HCT116 (cell line): ENCODE data around the gene PTPRZ1. TPM values are rescaled to one million over a fixed set of nuclear protein-coding genes. Genes with fewer than 3 reads are reported as not detected.

Source experiments
- ATAC-seq: fragments of 200-7000 bp; cut with Tn5 transposase; 2 replicates; pipeline ENCODE4 v1.9.1; 2020; ENCODE audit warnings: mild to moderate bottlenecking, moderate library complexity
- BruUV-seq: library from RNA; stranded (reverse); fragments of 400-500 nt; replicated peaks from 2 replicates; lab custom pipeline; 2021; lab: Mats Ljungman, UMichigan
- CTCF ChIA-PET: fragments of 300-600 bp; sonication (Branson Sonifier 250); formaldehyde crosslinking; loops from one replicate; lab custom pipeline; 2021; ENCODE audit warnings: antibody characterized with exemption; lab: Charles Lee
- POLR2A ChIA-PET: fragments of 300-600, 350-600 bp; sonication (Branson Sonifier 250); formaldehyde crosslinking; loops from one replicate; lab custom pipeline; 2021; ENCODE audit warnings: antibody characterized with exemption; lab: Charles Lee
- RAD21 ChIA-PET, 2 experiments: fragments of 300-600 bp; sonication (Branson Sonifier 250); formaldehyde crosslinking; loops; one replicate each; lab custom pipeline; 2023; ENCODE audit warnings: low total read pairs in 2 of 2; ENCODE audit not compliant: uncharacterized antibody in 2 of 2, unreplicated experiment in 2 of 2, low non-redundant PET in 1 of 2; lab: Charles Lee
- DNase-seq: peaks from one replicate; pipeline ENCODE4 v3.0.0-alpha.2; 2010; ENCODE audit warnings: low read depth, low spot score
- H2AFZ ChIP-seq: fragments of 200-600 bp; shearing (Covaris generic), sonication (generic); 2 replicates; pipeline ENCODE4 v1.6.1; 2017; ENCODE audit warnings: low read depth, mixed run types, mixed read lengths, antibody characterized with exemption, low read length; ENCODE audit not compliant: poor library complexity, severe bottlenecking
- H3K27ac ChIP-seq: 2 replicates; pipeline ENCODE4 v1.5.1; 2012; ENCODE audit warnings: low read depth, low read length
- H3K27me3 ChIP-seq: fragments of 200-600 bp; sonication (generic); 2 replicates; pipeline ENCODE4 v1.6.1; 2016; ENCODE audit warnings: mixed run types, low read length, mixed read lengths; ENCODE audit not compliant: insufficient read depth
- H3K36me3 ChIP-seq, 2 experiments: fragments of 200-500 bp in 1 of 2; fragments of 200-600 bp in 1 of 2; sonication (Bioruptor generic) in 1 of 2; sonication (generic) in 1 of 2; 2 replicates each; pipeline versions ENCODE4 v1.5.1 to v1.6.1; 2014 to 2016; ENCODE audit warnings: low read length in 2 of 2, inconsistent platforms in 1 of 2, mixed read lengths in 1 of 2, mixed run types in 1 of 2; ENCODE audit not compliant: insufficient read depth in 2 of 2, control insufficient read depth in 1 of 2
- H3K4me1 ChIP-seq, 2 experiments: fragments of 200-600 bp in 1 of 2; sonication (generic) in 1 of 2; 2 replicates each; pipeline versions ENCODE4 v1.5.1 to v1.6.1; 2012 to 2017; ENCODE audit warnings: low read length in 2 of 2, inconsistent platforms in 1 of 2, mild to moderate bottlenecking in 1 of 2, mixed read lengths in 1 of 2, mixed run types in 1 of 2, moderate library complexity in 1 of 2; ENCODE audit not compliant: insufficient read depth in 2 of 2, control insufficient read depth in 1 of 2
- H3K4me2 ChIP-seq: fragments of 200-600 bp; sonication (generic); 2 replicates; pipeline ENCODE4 v1.6.1; 2017; ENCODE audit warnings: mixed run types, low read length, mixed read lengths
- H3K4me3 ChIP-seq, 2 experiments: fragments of 200-600 bp in 1 of 2; sonication (generic) in 1 of 2; replicated peaks in 1 of 2; 2 replicates each; pipeline ENCODE4 v1.5.1; 2011 to 2016; ENCODE audit warnings: low read length in 2 of 2, control low read depth in 1 of 2, low read depth in 1 of 2, mild to moderate bottlenecking in 1 of 2, mixed read lengths in 1 of 2, mixed run types in 1 of 2
- H3K79me2 ChIP-seq: fragments of 200-600 bp; sonication (generic); 2 replicates; pipeline ENCODE4 v1.6.1; 2017; ENCODE audit warnings: mild to moderate bottlenecking, mixed run types, low read length, moderate library complexity, mixed read lengths; ENCODE audit not compliant: insufficient read depth
- H3K9ac ChIP-seq: fragments of 200-600 bp; sonication (generic); 2 replicates; pipeline ENCODE4 v1.6.1; 2016; ENCODE audit warnings: low read length, mixed read lengths
- H3K9me2 ChIP-seq: fragments of 200-600 bp; sonication (generic), shearing (Covaris generic); 2 replicates; pipeline ENCODE4 v1.6.1; 2017; ENCODE audit warnings: mixed run types, mild to moderate bottlenecking, moderate library complexity; ENCODE audit not compliant: insufficient read depth
- H3K9me3 ChIP-seq, 2 experiments: fragments of 200-500 bp in 1 of 2; fragments of 200-600 bp in 1 of 2; sonication (Bioruptor generic) in 1 of 2; sonication (generic) in 1 of 2; 2 replicates each; pipeline ENCODE4 v1.6.1; 2014 to 2017; ENCODE audit warnings: low read length in 2 of 2, mixed read lengths in 2 of 2, inconsistent platforms in 1 of 2, low read depth in 1 of 2, mild to moderate bottlenecking in 1 of 2, mixed run types in 1 of 2, moderate library complexity in 1 of 2; ENCODE audit not compliant: control insufficient read depth in 1 of 2, insufficient read depth in 1 of 2
- H4K20me1 ChIP-seq: fragments of 200-600 bp; sonication (generic), shearing (Covaris generic); 2 replicates; pipeline ENCODE4 v1.6.1; 2017; ENCODE audit warnings: mixed run types, mild to moderate bottlenecking, moderate library complexity; ENCODE audit not compliant: insufficient read depth
- JUND ChIP-seq: IDR thresholded peaks from 2 replicates; pipeline ENCODE4 v1.6.1; 2012
- POLR2A ChIP-seq: IDR thresholded peaks from 2 replicates; pipeline ENCODE4 v1.7.0; 2011; ENCODE audit warnings: borderline replicate concordance; ENCODE audit not compliant: insufficient read depth, insufficient read length; ENCODE audit errors: extremely low read depth
- RAD21 ChIP-seq: IDR thresholded peaks from 2 replicates; pipeline ENCODE4 v1.6.1; 2012; ENCODE audit warnings: low read depth, mild to moderate bottlenecking
- SIN3A ChIP-seq: IDR thresholded peaks from 2 replicates; pipeline ENCODE4 v1.6.1; 2012; ENCODE audit warnings: low read depth
- YY1 ChIP-seq: IDR thresholded peaks from 2 replicates; pipeline ENCODE4 v1.6.1; 2011; ENCODE audit warnings: low read length, low read depth, moderate library complexity, mild to moderate bottlenecking; ENCODE audit not compliant: insufficient replicate concordance; ENCODE audit errors: extremely low read depth
- intact Hi-C: fragments of 100-400 bp; cut with micrococcal nuclease; formaldehyde crosslinking; loops from 2 replicates; pipeline ENCODE4 v1.10.0; 2022
- total RNA-seq: library from RNA; stranded (reverse); gene quantifications from one replicate; pipeline ENCODE4 v1.2.1, GENCODE V29; 2021; ENCODE audit not compliant: unreplicated experiment
- TF ChIP-seq, protein P1 (sequence below), 3 experiments: fragments of 200-600 bp in 1 of 3; sonication (generic) in 1 of 3; IDR thresholded peaks in 2 of 3; conservative IDR thresholded peaks in 1 of 3; 2 replicates each; pipeline ENCODE4 v1.5.1; 2012 to 2017; ENCODE audit warnings: low read depth in 2 of 3, low read length in 2 of 3, antibody characterized with exemption in 1 of 3, borderline replicate concordance in 1 of 3, control low read depth in 1 of 3, mild to moderate bottlenecking in 1 of 3, mixed read lengths in 1 of 3, mixed run types in 1 of 3, moderate library complexity in 1 of 3; ENCODE audit not compliant: insufficient read depth in 1 of 3
- TF ChIP-seq, protein P2 (sequence below): IDR thresholded peaks from 2 replicates; pipeline ENCODE4 v1.6.1; 2011; ENCODE audit warnings: mild to moderate bottlenecking, low read length, moderate library complexity; ENCODE audit not compliant: insufficient replicate concordance; ENCODE audit errors: extremely low read depth

Gene PTPRZ1
- total RNA-seq, 1 experiment from 2014 or later: 0.25 TPM

DNA sequence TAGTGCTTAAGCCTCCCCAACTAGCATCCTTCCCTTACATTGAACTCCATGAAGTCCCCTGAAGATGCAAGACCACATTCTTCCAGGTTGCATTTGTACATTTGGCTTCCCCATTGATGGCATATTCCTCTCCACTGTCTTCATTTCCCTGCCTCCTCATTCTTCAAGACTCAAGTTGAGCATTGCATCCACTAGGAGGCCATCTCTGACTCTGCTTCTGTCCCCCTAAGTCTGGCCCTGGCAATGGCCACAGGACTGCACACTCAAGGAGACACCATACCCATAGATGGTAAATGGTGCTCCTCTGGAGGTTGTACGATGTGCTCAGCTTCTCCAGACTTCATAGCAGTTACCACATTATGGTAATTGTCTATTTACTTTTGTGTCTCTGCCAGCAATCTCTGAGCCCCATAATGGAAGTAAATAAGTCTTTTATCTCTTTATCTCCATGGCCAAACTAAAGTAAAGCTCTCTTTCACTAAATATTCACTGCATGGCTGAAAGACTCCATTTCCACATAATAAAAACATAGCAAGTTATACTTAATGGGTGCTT lies 112.6 kb downstream of the PTPRZ1 start:
- peak; percentile 94 for ATAC-seq
- Histone ChIP-seq H3K79me2 (no peaks in the 10 kb centered on the region), H4K20me1 (no peaks in the 10 kb centered on the region), H3K9ac (no peak overlapping the region)
- ChIA-PET RAD21 (no interaction called here), CTCF (interaction anchor here (0.7 to 2.4 kb wide), 3 partner anchors 9 to 618 kb away, joined by 3 to 8 read pairs (median 7); no protein-coding TSS in a partner anchor)
- no TSS peak for BruUV-seq
- no peak for TF ChIP-seq SIN3A
- TF ChIP-seq, protein P1, sequence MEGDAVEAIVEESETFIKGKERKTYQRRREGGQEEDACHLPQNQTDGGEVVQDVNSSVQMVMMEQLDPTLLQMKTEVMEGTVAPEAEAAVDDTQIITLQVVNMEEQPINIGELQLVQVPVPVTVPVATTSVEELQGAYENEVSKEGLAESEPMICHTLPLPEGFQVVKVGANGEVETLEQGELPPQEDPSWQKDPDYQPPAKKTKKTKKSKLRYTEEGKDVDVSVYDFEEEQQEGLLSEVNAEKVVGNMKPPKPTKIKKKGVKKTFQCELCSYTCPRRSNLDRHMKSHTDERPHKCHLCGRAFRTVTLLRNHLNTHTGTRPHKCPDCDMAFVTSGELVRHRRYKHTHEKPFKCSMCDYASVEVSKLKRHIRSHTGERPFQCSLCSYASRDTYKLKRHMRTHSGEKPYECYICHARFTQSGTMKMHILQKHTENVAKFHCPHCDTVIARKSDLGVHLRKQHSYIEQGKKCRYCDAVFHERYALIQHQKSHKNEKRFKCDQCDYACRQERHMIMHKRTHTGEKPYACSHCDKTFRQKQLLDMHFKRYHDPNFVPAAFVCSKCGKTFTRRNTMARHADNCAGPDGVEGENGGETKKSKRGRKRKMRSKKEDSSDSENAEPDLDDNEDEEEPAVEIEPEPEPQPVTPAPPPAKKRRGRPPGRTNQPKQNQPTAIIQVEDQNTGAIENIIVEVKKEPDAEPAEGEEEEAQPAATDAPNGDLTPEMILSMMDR (IDR thresholded peaks at IDR 0.05 in 2 of 3, conservative IDR thresholded peaks at IDR 0.05 in 1 of 3; ENCODE audit: borderline replicate concordance in 1 of 3, insufficient read depth in 1 of 3, low read depth in 2 of 3, low read length in 2 of 3): peak; percentile 19 to 56 (median 53); a peak in 4 of 6 replicates
- TF ChIP-seq RAD21: peak; percentile 18; the same call in 1 of the 2 replicates
- no peak for TF ChIP-seq JUND
- TF ChIP-seq YY1: peak; percentile 7
- no peak for TF ChIP-seq POLR2A
- TF ChIP-seq, protein P2, sequence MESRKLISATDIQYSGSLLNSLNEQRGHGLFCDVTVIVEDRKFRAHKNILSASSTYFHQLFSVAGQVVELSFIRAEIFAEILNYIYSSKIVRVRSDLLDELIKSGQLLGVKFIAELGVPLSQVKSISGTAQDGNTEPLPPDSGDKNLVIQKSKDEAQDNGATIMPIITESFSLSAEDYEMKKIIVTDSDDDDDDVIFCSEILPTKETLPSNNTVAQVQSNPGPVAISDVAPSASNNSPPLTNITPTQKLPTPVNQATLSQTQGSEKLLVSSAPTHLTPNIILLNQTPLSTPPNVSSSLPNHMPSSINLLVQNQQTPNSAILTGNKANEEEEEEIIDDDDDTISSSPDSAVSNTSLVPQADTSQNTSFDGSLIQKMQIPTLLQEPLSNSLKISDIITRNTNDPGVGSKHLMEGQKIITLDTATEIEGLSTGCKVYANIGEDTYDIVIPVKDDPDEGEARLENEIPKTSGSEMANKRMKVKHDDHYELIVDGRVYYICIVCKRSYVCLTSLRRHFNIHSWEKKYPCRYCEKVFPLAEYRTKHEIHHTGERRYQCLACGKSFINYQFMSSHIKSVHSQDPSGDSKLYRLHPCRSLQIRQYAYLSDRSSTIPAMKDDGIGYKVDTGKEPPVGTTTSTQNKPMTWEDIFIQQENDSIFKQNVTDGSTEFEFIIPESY: no peak
- TF ChIP-seq, all 23 proteins: peak for 3
- Histone ChIP-seq H3K27me3 (no peaks in the 10 kb centered on the region), H3K4me2 (no peak overlapping the region), H3K9me3 (no peaks in the 10 kb centered on the region), H3K27ac (no peak overlapping the region), H3K36me3 (no peaks in the 10 kb centered on the region), H3K4me1 (no peaks in the 10 kb centered on the region), H3K9me2 (no peaks in the 10 kb centered on the region), H3K4me3 (no peak overlapping the region), H2AFZ (no peak overlapping the region)
- POLR2A ChIA-PET: interaction anchor here (1.1 kb wide), 1 partner anchor 14 kb away, joined by 3 read pairs; no protein-coding TSS in a partner anchor
- DNase-seq: no peak
- intact Hi-C loops: no loop called here
